ENCODE measurements around the gene TMEM114. TPM values are rescaled to one million over a fixed set of nuclear protein-coding genes. Genes with fewer than 3 reads are reported as not detected.

Gene TMEM114
- total and polyA plus RNA-seq, 11 donors: not detected

DNA sequence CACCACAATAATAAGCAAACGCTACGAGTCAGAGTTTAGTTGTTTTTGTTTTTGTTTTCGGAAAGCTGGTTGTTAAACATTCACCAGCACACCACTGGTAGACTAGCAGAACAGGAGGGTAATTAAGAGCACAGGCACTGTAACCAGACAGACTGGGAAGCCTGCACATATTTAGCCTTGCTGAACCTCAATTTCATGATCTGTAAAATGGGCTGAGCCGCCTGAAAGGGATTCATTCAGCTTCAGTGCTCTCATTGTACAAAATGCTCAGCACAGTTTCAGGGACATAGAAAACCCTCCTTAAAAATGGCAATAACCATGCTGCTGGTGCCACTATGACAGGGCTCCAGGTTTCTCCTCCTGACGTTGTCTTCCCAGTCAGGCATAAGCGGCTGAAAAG is 66.4 kb downstream of the TMEM114 start:
- Histone ChIP-seq H3K4me1 (no peaks in the 10 kb centered on the region), H3K27me3 (peaks cover 0 to 29% (median 4%) of the 10 kb centered on the region in 9 donors), H3K4me3 (no peak overlapping the region), H3K9me3 (no peaks in the 10 kb centered on the region), H3K27ac (no peak overlapping the region), H3K36me3 (no peaks in the 10 kb centered on the region)
- DNase-seq (no peak), ATAC-seq (no peak)
- no peak for TF ChIP-seq POLR2A (IDR thresholded peaks at IDR 0.05)
- TF ChIP-seq, protein P1, sequence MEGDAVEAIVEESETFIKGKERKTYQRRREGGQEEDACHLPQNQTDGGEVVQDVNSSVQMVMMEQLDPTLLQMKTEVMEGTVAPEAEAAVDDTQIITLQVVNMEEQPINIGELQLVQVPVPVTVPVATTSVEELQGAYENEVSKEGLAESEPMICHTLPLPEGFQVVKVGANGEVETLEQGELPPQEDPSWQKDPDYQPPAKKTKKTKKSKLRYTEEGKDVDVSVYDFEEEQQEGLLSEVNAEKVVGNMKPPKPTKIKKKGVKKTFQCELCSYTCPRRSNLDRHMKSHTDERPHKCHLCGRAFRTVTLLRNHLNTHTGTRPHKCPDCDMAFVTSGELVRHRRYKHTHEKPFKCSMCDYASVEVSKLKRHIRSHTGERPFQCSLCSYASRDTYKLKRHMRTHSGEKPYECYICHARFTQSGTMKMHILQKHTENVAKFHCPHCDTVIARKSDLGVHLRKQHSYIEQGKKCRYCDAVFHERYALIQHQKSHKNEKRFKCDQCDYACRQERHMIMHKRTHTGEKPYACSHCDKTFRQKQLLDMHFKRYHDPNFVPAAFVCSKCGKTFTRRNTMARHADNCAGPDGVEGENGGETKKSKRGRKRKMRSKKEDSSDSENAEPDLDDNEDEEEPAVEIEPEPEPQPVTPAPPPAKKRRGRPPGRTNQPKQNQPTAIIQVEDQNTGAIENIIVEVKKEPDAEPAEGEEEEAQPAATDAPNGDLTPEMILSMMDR (IDR thresholded peaks at IDR 0.05): no peak
- intact Hi-C loops (cut with DNase I): no loop called here
- WGBS, 4 donors: 74 to 83% (median 82%) methylated on average over 6 of the region's 6 CpGs

DNA sequence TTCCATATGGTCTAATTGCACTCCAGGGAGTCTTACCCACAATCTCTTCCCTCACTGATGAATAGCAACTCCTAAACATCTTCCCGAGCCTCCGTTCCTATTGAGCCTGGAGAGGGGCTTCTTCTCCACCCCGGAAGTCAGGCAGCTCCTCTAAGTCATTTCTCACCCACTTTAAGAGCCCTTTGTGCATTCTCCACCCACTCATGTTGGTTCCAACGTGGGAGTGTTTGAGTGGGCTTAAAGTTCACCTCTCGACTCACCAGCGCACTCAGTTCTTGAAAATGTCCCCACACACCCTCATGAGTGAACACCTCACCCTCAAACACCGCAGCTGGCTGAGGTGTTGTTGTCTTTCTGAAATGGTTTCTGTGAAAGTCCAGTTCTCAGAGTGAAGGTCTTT is 67.6 kb downstream of the TMEM114 start:
- Histone ChIP-seq H3K4me1 (no peaks in the 10 kb centered on the region), H3K36me3 (no peaks in the 10 kb centered on the region), H3K27me3 (peaks cover 0 to 21% (median 4%) of the 10 kb centered on the region in 9 donors), H3K4me3 (no peak overlapping the region), H3K27ac (no peak overlapping the region), H3K9me3 (no peaks in the 10 kb centered on the region)
- no peak for TF ChIP-seq POLR2A (IDR thresholded peaks at IDR 0.05)
- TF ChIP-seq, protein P1 (IDR thresholded peaks at IDR 0.05): no peak
- ATAC-seq (no peak), DNase-seq (no peak)
- WGBS, 4 donors: 54 to 58% (median 56%) methylated on average over 7 of the region's 7 CpGs
- intact Hi-C loops (cut with DNase I): no loop called here

DNA sequence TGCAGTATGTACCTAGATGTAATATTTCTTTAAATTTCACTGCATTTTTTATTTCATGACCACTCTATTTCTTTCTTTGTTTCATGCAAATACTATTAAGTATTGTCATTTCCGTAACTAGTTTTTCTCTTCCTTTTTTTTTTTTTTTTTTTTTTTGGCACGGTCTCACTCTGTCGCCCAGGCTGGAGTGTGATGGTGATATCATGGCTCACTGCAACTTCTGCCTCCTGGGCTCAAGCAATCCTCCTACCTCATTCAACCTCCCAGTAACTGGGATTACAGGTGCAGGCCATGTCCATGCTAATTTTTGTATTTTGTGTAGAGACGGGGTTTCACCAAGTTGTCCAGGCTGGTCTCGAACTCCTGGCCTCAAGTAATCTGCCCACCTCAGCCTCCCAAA is 70.7 kb downstream of the TMEM114 start:
- no peak overlapping the region for H3K4me3 ChIP-seq
- H3K4me1 ChIP-seq: no peaks in the 10 kb centered on the region
- no peak for DNase-seq
- peaks cover 0 to 20% (median 0%) of the 10 kb centered on the region in 9 donors for H3K27me3 ChIP-seq
- 62 to 82% (median 73%) methylated on average over 5 of the region's 5 CpGs for WGBS, 4 donors
- H3K36me3 ChIP-seq: no peaks in the 10 kb centered on the region
- no peaks in the 10 kb centered on the region for H3K9me3 ChIP-seq
- H3K27ac ChIP-seq: no peak overlapping the region
- intact Hi-C loops (cut with DNase I): no loop called here
- ATAC-seq: no peak
- TF ChIP-seq POLR2A (IDR thresholded peaks at IDR 0.05): no peak
- TF ChIP-seq, protein P1 (IDR thresholded peaks at IDR 0.05): no peak

Other genes starting within 250 kb of the TMEM114 start
- 10 to 100 TPM; 15.3 to 80.3 (median 33.0) TPM for gene METTL22, start 31.2 kb upstream of the TMEM114 start, total RNA-seq
- 10 to 100 TPM; 34.0 to 44.9 TPM for gene METTL22, start 31.2 kb upstream of the TMEM114 start, polyA plus RNA-seq
- gene ABAT, start 84.1 kb upstream of the TMEM114 start, total RNA-seq: 10 to 100 TPM in 5 of 9 donors, 1 to 10 TPM in 4; 5.1 to 37.0 (median 12.8) TPM
- 10 to 100 TPM in 1 of 2 donors, 1 to 10 TPM in 1; 3.4 to 17.6 TPM for gene ABAT, start 84.1 kb upstream of the TMEM114 start, polyA plus RNA-seq
- gene TMEM186, start 207.1 kb upstream of the TMEM114 start, total RNA-seq: 10 to 100 TPM in 8 of 9 donors, 1 to 10 TPM in 1; 9.6 to 14.6 (median 12.4) TPM
- 10 to 100 TPM in 1 of 2 donors, 1 to 10 TPM in 1; 8.7 to 17.2 TPM for gene TMEM186, start 207.1 kb upstream of the TMEM114 start, polyA plus RNA-seq
- gene PMM2, start 207.3 kb upstream of the TMEM114 start, total RNA-seq: 10 to 100 TPM in 8 of 9 donors, 1 to 10 TPM in 1; 9.8 to 25.1 (median 13.4) TPM
- gene PMM2, start 207.3 kb upstream of the TMEM114 start, polyA plus RNA-seq: 10 to 100 TPM; 10.9 to 29.4 TPM